K562 (cell line): ENCODE results near the gene COL25A1.
"Not testable (repeated sequence)": the region's sequence is repeated elsewhere in the genome, so short reads cannot be mapped to it uniquely, and the experiment has no call there.

ENCODE experiments used
- TBP ChIP-seq: optimal IDR thresholded peaks from 2 replicates; pipeline ENCODE3; 2011; ENCODE audit warnings: low read depth, low read length, improper control_type of control experiment
- ZKSCAN1 ChIP-seq: fragments of 150-350 bp; IDR thresholded peaks from 2 replicates; pipeline ENCODE4 v1.6.1; 2016; ENCODE audit warnings: low read depth, low read length

- not testable (repeated sequence) for TF ChIP-seq TBP, ZKSCAN1
These were observed 231.8 kb downstream of the COL25A1 start for GRCh38 chr4:109070677-109071076.
